HG03460 (cell line): ENCODE measurements around the gene PHC1.
"Not testable (repeated sequence)": the region's sequence is repeated elsewhere in the genome, so short reads cannot be mapped to it uniquely, and the experiment has no call there.

ENCODE experiments used
- ATAC-seq: cut with Tn5 transposase; IDR thresholded peaks from one replicate; pipeline ENCODE4 v1.9.1; 2021; ENCODE audit not compliant: unreplicated experiment

The PHC1 gene

DNA sequence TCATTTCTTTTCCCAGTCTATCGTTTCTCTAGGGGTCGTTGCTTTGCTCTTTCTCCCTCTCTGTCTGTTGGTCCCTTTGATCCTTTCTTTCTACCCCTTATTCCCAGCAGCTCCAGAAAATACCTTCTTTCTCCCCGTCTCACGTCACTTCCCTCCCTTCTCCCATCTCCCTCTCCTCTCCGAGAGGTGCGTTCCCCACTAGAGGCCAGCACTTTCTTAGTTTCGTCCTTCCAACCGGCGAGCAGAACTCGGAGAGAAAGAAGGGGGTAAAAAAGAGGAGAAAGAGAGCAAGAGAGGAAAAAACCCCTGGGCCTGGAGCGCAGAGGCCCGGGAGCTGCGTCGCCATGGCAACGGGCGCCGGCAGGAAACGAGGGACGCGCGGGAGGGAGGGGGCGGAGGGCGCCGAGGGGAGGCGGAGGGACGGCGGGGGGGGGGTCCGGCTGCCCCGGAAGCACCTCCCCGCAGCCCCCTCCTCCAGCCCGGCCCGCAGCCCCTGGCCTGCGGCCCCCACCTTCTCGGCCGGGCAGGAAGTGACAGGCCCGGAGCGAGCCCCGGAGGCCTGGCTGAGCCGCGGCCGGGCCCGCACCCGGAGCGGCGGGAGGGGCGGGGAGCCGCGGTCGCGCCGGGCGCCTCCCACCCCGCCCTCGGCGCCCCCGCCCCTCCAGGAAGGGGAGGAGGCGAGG lies at the start of gene PHC1:
TSS of gene PHC1 (plus strand) at position 477 of the 683 bp plus-strand sequence. CDS start 3,169 bp downstream, outside the sequence.
- ATAC-seq, result peak; percentile 45

- no peak for ATAC-seq
Measured at GRCh38 chr12:8866429-8866828, 47.9 kb upstream of the PHC1 start.

DNA sequence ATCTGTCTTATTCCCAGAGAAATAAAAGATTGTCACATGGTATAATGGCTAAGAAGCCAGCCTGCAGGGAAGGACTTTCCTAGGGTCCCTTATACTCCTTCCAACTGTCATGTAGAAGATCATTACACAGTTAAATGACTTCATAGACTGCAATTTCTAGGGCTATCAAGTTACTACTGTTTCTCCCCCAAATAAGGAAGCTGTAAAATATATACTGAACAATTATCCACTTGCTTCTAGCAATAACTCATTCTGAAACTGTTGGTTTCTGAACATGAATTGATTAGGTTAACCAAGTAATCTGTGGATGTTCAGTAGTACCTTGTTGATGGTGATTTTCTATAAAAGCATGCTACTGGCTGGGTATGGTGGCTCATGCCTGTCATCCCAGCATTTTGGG lies 47.3 kb upstream of the PHC1 start:
- ATAC-seq, result no peak

DNA sequence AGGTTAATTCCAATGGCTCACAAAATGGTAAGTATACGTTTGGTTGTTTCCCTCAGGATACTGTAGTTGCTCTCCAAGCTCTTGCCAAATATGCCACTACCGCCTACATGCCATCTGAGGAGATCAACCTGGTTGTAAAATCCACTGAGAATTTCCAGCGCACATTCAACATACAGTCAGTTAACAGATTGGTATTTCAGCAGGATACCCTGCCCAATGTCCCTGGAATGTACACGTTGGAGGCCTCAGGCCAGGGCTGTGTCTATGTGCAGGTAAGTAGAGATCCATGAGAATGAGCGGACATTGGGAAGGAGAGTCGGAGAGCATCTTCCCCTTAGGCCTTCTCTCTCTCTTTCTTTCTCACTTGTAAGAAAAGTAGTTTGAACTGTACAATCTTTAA lies 46.5 kb upstream of the PHC1 start:
- ATAC-seq, result no peak

DNA sequence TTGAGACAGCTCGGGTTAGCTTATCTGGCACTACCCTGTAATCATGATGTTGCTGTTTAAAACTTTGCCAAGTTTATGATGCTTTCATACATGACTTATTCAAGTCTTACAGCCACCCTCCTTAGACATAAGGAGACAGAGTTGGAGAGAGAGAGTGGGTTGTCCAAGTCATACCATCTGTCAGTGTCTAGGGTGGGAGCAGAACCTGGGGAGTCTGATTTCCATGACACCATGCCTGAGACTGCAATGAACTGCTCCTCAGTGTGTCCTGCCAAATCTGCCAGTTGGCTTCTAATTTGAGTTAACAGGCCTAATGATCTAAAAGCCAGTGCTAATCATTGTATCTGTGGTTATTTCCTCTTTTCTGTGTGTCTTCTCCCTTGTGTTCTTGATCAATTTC lies 43.7 kb upstream of the PHC1 start:
- ATAC-seq, result no peak

GRCh38 chr12:8871068-8871467 lies 43.2 kb upstream of the PHC1 start:
- ATAC-seq, result no peak

DNA sequence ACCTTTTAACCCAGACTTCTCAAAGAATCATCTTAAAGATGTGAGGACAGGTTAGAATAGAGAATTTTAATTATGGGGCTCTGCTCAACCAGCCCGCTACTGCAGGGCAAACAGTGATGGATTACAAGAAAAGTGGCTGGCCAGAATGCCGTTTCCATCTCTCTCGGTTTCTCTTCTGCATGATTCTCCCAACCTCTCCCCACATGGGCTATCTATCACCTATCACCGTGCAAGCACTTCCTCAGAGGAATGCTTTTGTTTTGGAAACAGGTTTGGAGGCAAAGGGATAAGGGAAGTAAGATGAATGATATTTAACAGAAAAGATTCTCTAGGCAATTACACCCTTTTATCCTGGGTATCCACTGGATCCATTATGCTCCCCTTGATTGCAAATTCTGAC lies 37.4 kb upstream of the PHC1 start:
- ATAC-seq, result no peak

- no peak for ATAC-seq
Measured at GRCh38 chr12:8886502-8887284, 27.6 kb upstream of the PHC1 start.

- ATAC-seq, result no peak
Measured at GRCh38 chr12:8887285-8887715, 27.0 kb upstream of the PHC1 start.

GRCh38 chr12:8890313-8891085 lies 23.8 kb upstream of the PHC1 start:
- no peak for ATAC-seq

DNA sequence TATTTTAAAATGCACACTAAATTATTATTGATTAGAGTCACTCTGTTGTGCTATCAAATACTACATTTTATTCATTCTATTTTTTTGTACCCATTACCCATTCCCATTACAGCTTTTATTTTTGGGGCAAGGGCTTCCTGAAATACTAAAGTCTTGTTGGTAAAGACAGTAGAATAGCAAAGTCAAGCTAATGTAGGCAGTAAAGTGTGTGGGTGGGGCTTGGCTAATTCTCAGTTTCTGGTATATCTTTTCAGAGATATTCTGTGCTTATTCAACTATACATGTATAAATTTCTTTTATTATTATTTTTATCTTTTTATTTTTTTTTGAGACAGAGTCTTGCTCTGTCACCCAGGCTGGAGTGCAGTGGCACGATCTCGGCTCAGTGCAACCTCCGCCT lies 22.3 kb upstream of the PHC1 start:
- ATAC-seq, result no peak

DNA sequence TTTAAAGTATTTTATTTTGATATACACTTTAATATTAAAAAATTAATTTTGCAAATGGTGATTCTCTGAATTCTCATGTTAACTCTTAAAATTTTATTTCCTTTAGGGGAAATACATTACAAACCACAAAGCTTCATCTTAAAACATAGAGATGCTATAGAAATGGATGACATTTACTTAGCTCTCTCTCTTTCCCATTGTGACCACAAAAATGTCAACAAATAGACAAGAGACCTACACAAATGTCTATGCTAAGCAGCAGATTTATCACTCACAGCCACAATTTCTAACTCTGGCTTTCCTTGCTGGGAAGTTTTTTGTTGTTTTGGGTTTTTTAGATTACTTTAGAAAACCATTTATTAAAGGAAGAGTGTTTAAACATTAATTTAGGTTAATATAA lies 19.9 kb upstream of the PHC1 start:
- no peak for ATAC-seq

GRCh38 chr12:8894986-8895385 lies 19.3 kb upstream of the PHC1 start:
- no peak for ATAC-seq

DNA sequence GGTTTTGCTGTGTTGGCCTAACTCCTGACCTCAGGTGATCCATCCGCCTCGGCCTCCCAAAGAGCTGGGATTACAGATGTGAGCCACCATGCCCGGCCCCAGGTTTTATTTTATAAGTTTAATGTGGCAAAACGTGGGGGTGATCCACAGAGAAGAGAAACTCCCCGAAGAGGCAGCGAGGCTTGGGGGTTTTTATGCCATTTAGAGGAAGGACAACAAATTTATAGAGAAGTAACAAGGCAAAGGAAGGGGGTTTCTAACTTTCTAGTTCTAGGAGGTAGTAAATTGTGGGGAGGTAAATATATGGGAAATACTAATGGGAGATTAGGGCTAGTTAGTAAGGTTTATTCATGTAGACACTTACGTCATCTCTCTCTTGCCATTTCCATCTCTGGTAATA lies 17.2 kb upstream of the PHC1 start:
- no peak for ATAC-seq

GRCh38 chr12:8899830-8900229 lies 14.5 kb upstream of the PHC1 start:
- ATAC-seq, result no peak

DNA sequence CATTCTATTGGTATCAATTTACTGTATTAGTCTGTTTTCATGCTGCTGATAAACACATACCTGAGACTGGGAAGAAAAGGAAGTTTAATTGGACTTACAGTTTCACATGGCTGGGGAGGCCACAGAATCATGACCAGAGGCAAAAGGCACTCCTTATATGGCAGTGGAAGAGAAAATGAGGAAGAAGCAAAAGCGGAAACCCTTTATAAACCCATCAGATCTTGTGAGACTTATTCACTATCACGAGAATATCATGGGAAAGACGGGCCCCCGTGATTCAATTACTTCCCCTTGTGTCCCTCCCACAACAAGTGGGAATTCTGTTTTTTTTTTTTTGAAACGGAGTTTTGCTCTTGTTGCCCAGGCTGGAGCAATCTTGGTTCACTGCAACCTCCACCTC lies 11.6 kb upstream of the PHC1 start:
- ATAC-seq, result not testable (repeated sequence)

- no peak for ATAC-seq
Measured at GRCh38 chr12:8903646-8904045, 10.7 kb upstream of the PHC1 start.

DNA sequence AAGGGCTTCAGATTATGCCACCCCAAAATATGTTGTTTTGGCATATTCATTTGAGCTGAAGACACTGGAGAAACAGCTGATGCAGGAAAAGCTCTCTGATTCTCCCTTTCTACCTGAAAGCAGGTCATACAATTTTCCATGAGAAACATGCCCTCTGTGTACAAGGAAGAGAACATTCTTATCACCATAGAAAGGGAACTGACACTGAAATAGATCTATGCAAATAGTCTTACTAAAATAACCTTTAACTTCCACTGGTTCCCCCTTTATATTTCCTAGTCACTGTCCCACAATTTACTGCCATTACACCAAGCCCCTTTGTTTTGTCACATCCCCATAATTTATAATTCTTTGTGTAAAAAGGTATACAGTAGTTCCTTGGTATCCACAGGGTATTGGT lies 9.6 kb upstream of the PHC1 start:
- ATAC-seq, result no peak

DNA sequence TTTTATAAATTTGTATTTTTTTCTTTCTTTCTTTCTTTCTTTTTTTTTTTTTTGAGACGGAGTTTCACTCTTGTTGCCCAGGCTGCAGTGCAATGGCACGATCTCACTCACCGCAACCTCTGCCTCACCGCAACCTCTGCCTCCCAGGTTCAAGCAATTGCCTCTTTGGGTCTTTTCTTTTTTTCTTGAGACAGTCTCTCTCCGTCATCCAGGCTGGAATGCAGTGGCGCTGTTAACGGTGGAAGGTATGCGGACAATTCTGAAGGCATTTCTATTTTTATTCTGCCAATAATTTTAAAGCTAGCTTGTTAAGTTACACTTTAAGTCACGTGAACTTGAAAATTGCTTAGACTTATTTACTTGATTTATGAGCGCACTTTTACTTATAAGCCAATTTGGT lies 8.8 kb upstream of the PHC1 start:
- ATAC-seq, result no peak

GRCh38 chr12:8906266-8907180 lies 7.8 kb upstream of the PHC1 start:
- no peak for ATAC-seq

- ATAC-seq, result no peak
Measured at GRCh38 chr12:8907513-8907912, 6.8 kb upstream of the PHC1 start.
